HG03439 (cell line): Measurements from ENCODE around the gene UCK1.

Experiments
- ATAC-seq: cut with Tn5 transposase; IDR thresholded peaks from one replicate; pipeline ENCODE4 v1.9.1; 2021; ENCODE audit warnings: mild to moderate bottlenecking, moderate library complexity; ENCODE audit not compliant: unreplicated experiment

Gene UCK1

GRCh38 chr9:131478421-131478868 lies 52.6 kb downstream of the UCK1 start:
- ATAC-seq, result no peak

DNA sequence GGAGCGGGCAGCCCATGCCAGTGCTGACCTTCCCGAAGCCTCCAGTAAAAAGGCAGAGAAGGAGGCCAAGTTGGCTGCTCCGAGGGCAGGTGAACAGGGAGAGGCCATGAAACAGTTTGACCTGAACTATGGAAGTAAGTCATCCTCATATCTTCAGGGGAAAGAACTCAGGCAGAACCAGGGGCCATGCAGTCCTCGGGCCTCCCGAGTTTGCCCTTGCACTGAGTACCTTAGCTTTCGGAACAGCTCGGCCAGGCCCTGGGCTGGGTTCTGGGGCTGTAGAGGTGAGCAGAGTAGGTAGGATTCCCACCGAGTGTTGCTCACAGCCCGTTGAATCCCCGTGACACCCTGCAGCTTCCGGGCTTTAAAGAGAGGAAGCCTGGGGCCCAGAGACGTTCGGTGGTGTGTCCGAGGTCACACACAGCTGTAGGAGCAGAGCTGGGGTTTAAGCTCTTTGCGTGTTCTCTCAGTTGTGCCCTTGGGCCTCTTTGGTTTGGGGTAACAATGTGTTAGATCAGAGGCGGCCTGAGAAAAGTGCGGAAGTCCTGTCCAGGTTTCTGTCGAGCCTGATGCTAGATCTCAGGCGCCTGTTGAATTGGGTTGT lies 53.1 kb downstream of the UCK1 start:
- no peak for ATAC-seq

DNA sequence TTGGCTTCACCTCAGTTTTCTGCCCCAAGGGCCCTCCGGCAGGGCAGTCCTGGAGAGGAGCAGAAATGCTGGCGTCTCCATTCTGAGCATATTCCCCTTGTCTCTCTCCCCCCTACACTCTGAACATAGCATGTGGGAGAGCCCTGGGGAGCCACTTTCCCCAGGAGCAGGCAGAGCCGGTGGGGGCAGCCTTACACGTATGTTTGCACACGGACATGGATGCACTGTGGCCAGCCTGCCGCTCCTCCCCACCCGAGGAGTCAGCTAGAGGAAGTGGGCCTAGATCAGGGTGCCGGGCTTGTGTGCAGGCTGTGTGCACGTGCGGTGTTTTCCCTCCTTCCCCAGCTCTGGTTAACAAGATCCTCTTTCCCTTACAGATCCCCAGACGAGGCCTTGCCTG lies 53.7 kb downstream of the UCK1 start:
- ATAC-seq, result no peak

DNA sequence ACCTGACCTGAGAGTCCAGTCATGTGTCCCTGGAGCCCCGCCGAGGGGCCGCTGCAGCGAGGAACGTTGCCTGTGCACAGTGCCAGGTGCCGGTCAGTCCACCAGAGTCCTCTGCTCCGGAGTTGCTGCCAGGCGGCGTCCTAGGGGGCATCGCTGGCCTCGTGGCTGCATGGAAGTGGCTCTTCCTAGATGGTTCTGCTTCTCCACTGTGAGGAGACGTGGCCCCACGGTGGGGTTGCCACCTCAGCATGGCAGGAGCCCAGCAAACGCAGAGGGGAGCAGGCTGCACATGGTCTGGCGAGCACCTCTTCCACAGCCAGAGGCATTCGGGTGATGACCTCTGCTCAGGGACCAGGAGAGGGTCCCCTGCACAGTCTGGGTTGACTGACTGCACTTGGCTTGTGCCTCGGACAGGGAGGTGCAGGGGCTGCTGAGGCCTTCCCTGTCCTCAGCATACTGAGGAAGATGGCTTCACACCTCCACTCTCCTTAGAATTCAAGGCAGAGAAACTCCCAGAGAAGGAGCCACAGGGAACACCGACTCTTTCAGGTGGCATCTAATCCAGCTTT lies 54.2 kb downstream of the UCK1 start:
- no peak for ATAC-seq

DNA sequence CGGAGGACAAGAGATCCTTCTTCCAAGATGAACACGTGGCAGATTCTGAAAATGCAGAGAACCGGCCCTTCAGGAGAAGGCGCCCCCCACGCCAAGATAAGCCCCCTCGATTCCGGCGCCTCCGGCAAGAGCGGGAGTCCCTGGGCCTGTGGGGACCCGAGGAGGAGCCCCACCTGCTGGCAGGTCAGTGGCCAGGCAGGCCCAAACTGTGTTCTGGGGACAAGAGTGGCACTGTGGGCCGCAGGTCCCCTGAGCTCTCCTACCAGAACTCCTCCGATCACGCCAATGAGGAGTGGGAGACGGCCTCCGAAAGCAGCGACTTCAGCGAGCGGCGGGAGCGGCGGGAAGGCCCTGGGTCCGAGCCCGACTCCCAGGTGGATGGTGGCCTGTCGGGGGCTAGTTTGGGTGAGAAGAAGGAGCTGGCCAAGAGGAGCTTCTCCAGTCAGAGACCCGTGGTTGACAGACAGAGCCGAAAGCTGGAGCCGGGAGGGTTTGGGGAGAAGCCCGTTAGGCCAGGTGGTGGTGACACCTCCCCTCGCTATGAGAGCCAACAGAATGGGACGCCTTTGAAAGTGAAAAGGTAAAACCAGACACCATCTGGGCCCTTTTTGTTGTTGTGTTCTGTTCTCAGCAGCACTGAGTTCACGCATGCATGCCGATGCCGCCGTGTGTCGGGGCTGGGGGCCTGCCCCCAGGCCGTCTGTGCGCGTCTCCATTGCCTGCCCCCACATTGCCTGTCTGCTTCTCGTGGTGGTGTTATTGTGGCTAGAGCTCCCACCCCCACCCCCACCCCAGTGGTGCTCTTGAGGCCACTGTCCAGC lies 54.9 kb downstream of the UCK1 start:
- no peak for ATAC-seq

GRCh38 chr9:131475111-131475955 lies 55.7 kb downstream of the UCK1 start:
- ATAC-seq, result no peak

GRCh38 chr9:131474711-131475110 lies 56.4 kb downstream of the UCK1 start:
- no peak for ATAC-seq

- no peak for ATAC-seq
These were observed 57.2 kb downstream of the UCK1 start for GRCh38 chr9:131473891-131474290.
